RKO (cell line): Measurements from ENCODE around the gene ADAMTS2.

Source experiments
- DNase-seq: peaks from one replicate; pipeline ENCODE4 v3.0.0-alpha.2; 2016; ENCODE audit warnings: low spot score

ADAMTS2 gene

GRCh38 chr5:179124853-179125788 is 220.1 kb downstream of the ADAMTS2 start:
- no peak for DNase-seq

- no peak for DNase-seq
Observed at GRCh38 chr5:179124273-179124852, 220.9 kb downstream of the ADAMTS2 start.

GRCh38 chr5:179123491-179124272 is 221.6 kb downstream of the ADAMTS2 start:
- no peak for DNase-seq

GRCh38 chr5:179123109-179123426 is 222.2 kb downstream of the ADAMTS2 start:
- no peak for DNase-seq

GRCh38 chr5:179122411-179123108 is 222.7 kb downstream of the ADAMTS2 start:
- DNase-seq: no peak

GRCh38 chr5:179121667-179122111 is 223.6 kb downstream of the ADAMTS2 start:
- no peak for DNase-seq

- DNase-seq: no peak
Observed at GRCh38 chr5:179120951-179121666, 224.2 kb downstream of the ADAMTS2 start.

GRCh38 chr5:179120421-179120861 is 224.8 kb downstream of the ADAMTS2 start:
- no peak for DNase-seq

- DNase-seq: no peak
Observed at GRCh38 chr5:179119415-179120170, 225.7 kb downstream of the ADAMTS2 start.

GRCh38 chr5:179118756-179119414 is 226.4 kb downstream of the ADAMTS2 start:
- no peak for DNase-seq

- no peak for DNase-seq
Observed at GRCh38 chr5:179118338-179118737, 226.9 kb downstream of the ADAMTS2 start.

GRCh38 chr5:179115845-179116524 is 229.3 kb downstream of the ADAMTS2 start:
- DNase-seq: no peak

- no peak for DNase-seq
Observed at GRCh38 chr5:179115307-179115706, 230.0 kb downstream of the ADAMTS2 start.

- DNase-seq: no peak
Observed at GRCh38 chr5:179114756-179115155, 230.5 kb downstream of the ADAMTS2 start.

- DNase-seq: no peak
Observed at GRCh38 chr5:179113945-179114641, 231.2 kb downstream of the ADAMTS2 start.

- DNase-seq: no peak
Observed at GRCh38 chr5:179113143-179113530, 232.1 kb downstream of the ADAMTS2 start.

GRCh38 chr5:179112469-179113142 is 232.7 kb downstream of the ADAMTS2 start:
- no peak for DNase-seq
